B cell (primary cell): ENCODE measurements around the gene INO80C. TPM values are rescaled to one million over a fixed set of nuclear protein-coding genes. Genes with fewer than 3 reads are reported as not detected.

Experiments used
- ATAC-seq: fragments of 200-7000 bp; cut with Tn5 transposase; one replicate; pipeline ENCODE4 v1.10.0; 2021; ENCODE audit warnings: low read depth, mild to moderate bottlenecking, moderate number of reproducible peaks, moderate library complexity
- CTCF ChIA-PET: fragments of 350-600 bp; sonication (Branson Sonifier 250); formaldehyde crosslinking; loops from one replicate; lab custom pipeline; 2021; ENCODE audit warnings: antibody characterized with exemption, inconsistent platforms; lab: Charles Lee
- POLR2A ChIA-PET: fragments of 350-600 bp; sonication (Branson Sonifier 250); formaldehyde crosslinking; loops from one replicate; lab custom pipeline; 2021; ENCODE audit warnings: antibody characterized with exemption; lab: Charles Lee
- DNase-seq: peaks from one replicate; pipeline ENCODE4 v3.0.0; 2013
- H2AFZ ChIP-seq: 2 replicates; pipeline ENCODE4 v1.6.1; 2012; ENCODE audit warnings: mild to moderate bottlenecking, low read depth, low read length; ENCODE audit not compliant: insufficient read depth, poor library complexity, severe bottlenecking
- H3K27ac ChIP-seq, 2 donors: 1 replicate in 1 of 2; 2 replicates in 1 of 2; pipeline ENCODE4 v1.5.1; 2012 to 2013; ENCODE audit warnings: low read length in 2 of 2, mild to moderate bottlenecking in 2 of 2, moderate library complexity in 1 of 2
- H3K27me3 ChIP-seq, 4 experiments: fragments of 200-600 bp in 1 of 4; sonication (generic) in 1 of 4; replicated peaks in 1 of 4; 1 replicate in 2 of 4; 2 replicates in 2 of 4; pipeline versions ENCODE4 v1.6.1 to v1.7.0; 2013 to 2016; ENCODE audit warnings: low read length in 3 of 4, mild to moderate bottlenecking in 2 of 4, mixed read lengths in 1 of 4, moderate library complexity in 1 of 4; ENCODE audit not compliant: insufficient read depth in 4 of 4, control insufficient read depth in 3 of 4; ENCODE audit errors: control extremely low read depth in 1 of 4
- H3K36me3 ChIP-seq, 2 experiments: replicated peaks in 1 of 2; 1 replicate in 1 of 2; 2 replicates in 1 of 2; pipeline versions ENCODE4 v1.6.1 to v1.7.1; 2013; ENCODE audit warnings: low read length in 1 of 2; ENCODE audit not compliant: insufficient read depth in 2 of 2, control insufficient read depth in 1 of 2; ENCODE audit errors: control extremely low read depth in 1 of 2, extremely low read depth in 1 of 2
- H3K4me1 ChIP-seq, 2 donors: fragments of 200-600 bp in 1 of 2; sonication (generic) in 1 of 2; 1 replicate in 1 of 2; 2 replicates in 1 of 2; pipeline versions ENCODE4 v1.5.1 to v1.6.1; 2013 to 2017; ENCODE audit warnings: low read length in 2 of 2; ENCODE audit not compliant: control insufficient read depth in 2 of 2, insufficient read depth in 2 of 2
- H3K4me2 ChIP-seq: replicated peaks from 2 replicates; pipeline ENCODE3; 2012; ENCODE audit warnings: mild to moderate bottlenecking, low read depth, low read length; ENCODE audit not compliant: poor library complexity, severe bottlenecking
- H3K4me3 ChIP-seq, 5 experiments: fragments of 200-600 bp in 1 of 5; sonication (generic) in 1 of 5; 1 replicate in 3 of 5; 2 replicates in 2 of 5; pipeline versions ENCODE4 v1.5.1 to v1.7.0; 2011 to 2016; ENCODE audit warnings: low read length in 4 of 5, mild to moderate bottlenecking in 4 of 5, low read depth in 2 of 5, control low read depth in 1 of 5, moderate library complexity in 1 of 5; ENCODE audit not compliant: insufficient read depth in 1 of 5; ENCODE audit errors: control extremely low read depth in 1 of 5, extremely low read depth in 1 of 5
- H3K79me2 ChIP-seq: fragments of 200-600 bp; sonication (generic); one replicate; pipeline ENCODE4 v1.6.0; 2016; ENCODE audit warnings: low read length; ENCODE audit not compliant: control insufficient read depth, insufficient read depth
- H3K9ac ChIP-seq: fragments of 200-600 bp; sonication (generic); 2 replicates; pipeline ENCODE4 v1.6.1; 2017; ENCODE audit warnings: mild to moderate bottlenecking, low read length, moderate library complexity
- H3K9me3 ChIP-seq, 3 donors: one replicate each; pipeline versions ENCODE4 v1.6.1 to v1.7.1; 2013; ENCODE audit warnings: low read length in 2 of 3; ENCODE audit not compliant: control insufficient read depth in 2 of 3, insufficient read depth in 1 of 3; ENCODE audit errors: control extremely low read depth in 1 of 3
- H4K20me1 ChIP-seq: 2 replicates; pipeline ENCODE4 v1.6.0; 2012; ENCODE audit warnings: mild to moderate bottlenecking, low read length; ENCODE audit not compliant: insufficient read depth, control insufficient read depth, poor library complexity, severe bottlenecking
- H3K27ac Mint-ChIP-seq: one replicate; pipeline ENCODE4 v1.8.0; 2021; ENCODE audit warnings: mixed read lengths
- H3K27me3 Mint-ChIP-seq: one replicate; pipeline ENCODE4 v1.8.0; 2021; ENCODE audit warnings: mixed read lengths
- H3K4me1 Mint-ChIP-seq: one replicate; pipeline ENCODE4 v1.8.0; 2021; ENCODE audit warnings: mixed read lengths
- H3K4me3 Mint-ChIP-seq: one replicate; pipeline ENCODE4 v1.8.0; 2021; ENCODE audit warnings: mixed read lengths
- H3K9me3 Mint-ChIP-seq: one replicate; pipeline ENCODE4 v1.8.0; 2022; ENCODE audit warnings: mixed read lengths; ENCODE audit not compliant: insufficient read depth
- CTCF ChIP-seq: fragments of 200-600 bp; IDR thresholded peaks from one replicate; pipeline ENCODE4 v1.8.0; 2022; ENCODE audit warnings: antibody characterized with exemption, mild to moderate bottlenecking
- EZH2 ChIP-seq: IDR thresholded peaks from 2 replicates; pipeline ENCODE4 v1.6.1; 2012; ENCODE audit warnings: borderline replicate concordance, low read depth, mild to moderate bottlenecking, moderate library complexity, low read length; ENCODE audit not compliant: insufficient read depth, poor library complexity, severe bottlenecking
- WGBS: methylation state at CpG from one replicate; pipeline ENCODE4 v1.1.5; 2013; ENCODE audit warnings: missing lambda C conversion rate; ENCODE audit not compliant: insufficient coverage; 5-methylcytosine and 5-hydroxymethylcytosine counted together
- intact Hi-C: fragments of 100-400 bp; cut with micrococcal nuclease; formaldehyde crosslinking; loops from one replicate; pipeline ENCODE4 v1.10.0; 2022
- polyA plus RNA-seq: library from polyadenylated mRNA; depleted of rRNA; stranded (reverse); fragments of >200 nt; gene quantifications from 2 replicates; pipeline ENCODE4 v1.2.3, GENCODE V29; 2012
- total RNA-seq, 2 donors: library from RNA; stranded (reverse); fragments of 120-200 nt in 1 of 2; gene quantifications; 1 replicate in 1 of 2; 2 replicates in 1 of 2; pipeline versions ENCODE4 v1.2.3 to v1.2.4, GENCODE V29; 2013 to 2022

Gene INO80C
- total and polyA plus RNA-seq, 2 donors (not counting 1 experiment from before 2014, with no cell fraction given) = 18.2 to 37.9 TPM

GRCh38 chr18:35514283-35514682 is 16.5 kb upstream of the INO80C start:
- peaks cover 12% of the 10 kb centered on the region in 2 donors for H3K4me1 ChIP-seq
- H3K27ac Mint-ChIP-seq = no peak overlapping the region
- no peak overlapping the region for H3K4me3 ChIP-seq
- CTCF ChIA-PET = interaction anchor here (1.6 kb wide), 1 partner anchor 107 kb away, joined by 4 read pairs; no protein-coding TSS in a partner anchor
- no peaks in the 10 kb centered on the region for H4K20me1 ChIP-seq
- DNase-seq = no peak
- H2AFZ ChIP-seq = no peak overlapping the region
- no peak overlapping the region for H3K9ac ChIP-seq
- no peak overlapping the region for H3K27ac ChIP-seq
- H3K4me2 ChIP-seq = no peak overlapping the region
- TF ChIP-seq CTCF (no peak), EZH2 (no peak)
- no peaks in the 10 kb centered on the region for H3K27me3 Mint-ChIP-seq
- H3K9me3 ChIP-seq = no peaks in the 10 kb centered on the region
- H3K4me1 Mint-ChIP-seq = peaks cover 10% of the 10 kb centered on the region
- POLR2A ChIA-PET = no interaction called here
- WGBS = 100% methylated on average over 1 of the region's 2 CpGs
- no peaks in the 10 kb centered on the region for H3K79me2 ChIP-seq
- H3K27me3 ChIP-seq = no peaks in the 10 kb centered on the region
- intact Hi-C loops = no loop called here
- H3K9me3 Mint-ChIP-seq = peaks cover 3% of the 10 kb centered on the region
- no peak for ATAC-seq
- no peak overlapping the region for H3K4me3 Mint-ChIP-seq
- no peaks in the 10 kb centered on the region for H3K36me3 ChIP-seq

GRCh38 chr18:35513181-35513936 is 15.6 kb upstream of the INO80C start:
- Histone ChIP-seq H3K9me3 (no peaks in the 10 kb centered on the region), H3K9ac (no peak overlapping the region), H3K27ac (no peak overlapping the region), H3K4me2 (no peak overlapping the region), H3K27me3 (no peaks in the 10 kb centered on the region), H3K79me2 (no peaks in the 10 kb centered on the region), H2AFZ (no peak overlapping the region), H4K20me1 (no peaks in the 10 kb centered on the region), H3K36me3 (no peaks in the 10 kb centered on the region), H3K4me1 (peaks cover 12% of the 10 kb centered on the region in 2 donors), H3K4me3 (no peak overlapping the region)
- intact Hi-C loops = no loop called here
- H3K4me3 Mint-ChIP-seq = no peak overlapping the region
- no peak for DNase-seq
- WGBS = 95% methylated on average over 7 of the region's 7 CpGs
- ATAC-seq = no peak
- ChIA-PET POLR2A (no interaction called here), CTCF (interaction anchor here (1.6 kb wide), 1 partner anchor 106 kb away, joined by 4 read pairs; no protein-coding TSS in a partner anchor)
- peaks cover 10% of the 10 kb centered on the region for H3K4me1 Mint-ChIP-seq
- peaks cover 3% of the 10 kb centered on the region for H3K9me3 Mint-ChIP-seq
- H3K27me3 Mint-ChIP-seq = no peaks in the 10 kb centered on the region
- no peak for TF ChIP-seq EZH2
- TF ChIP-seq CTCF = no peak
- no peak overlapping the region for H3K27ac Mint-ChIP-seq
